ENCODE results near the gene ITSN2. TPM values are rescaled to one million over a fixed set of nuclear protein-coding genes. Genes with fewer than 3 reads are reported as not detected.
A peak's percentile ranks its signal among the peaks of the same experiment; 100 is the strongest.

ITSN2 gene
- total RNA-seq, 2 donors from 2014 or later = 32.9 to 61.0 TPM

GRCh38 chr2:24350826-24351626, 9.3 kb downstream of the ITSN2 start:
- intact Hi-C loops (cut with DNase I) = no loop called here
- H3K4me1 ChIP-seq = peaks cover 56% of the 10 kb centered on the region
- WGBS, 2 donors = 82 to 90% methylated on average over 7 of the region's 7 CpGs
- no peaks in the 10 kb centered on the region for H3K36me3 ChIP-seq (replicated peaks in 1 of 2; ENCODE audit: insufficient read depth in 1 of 2, low read depth in 2 of 2)
- no peak for ATAC-seq
- TF ChIP-seq CTCF (IDR thresholded peaks at IDR 0.05) (no peak), POLR2A (IDR thresholded peaks at IDR 0.05) (no peak)
- no peak overlapping the region for H3K27ac ChIP-seq
- H3K9me3 ChIP-seq = no peaks in the 10 kb centered on the region
- DNase-seq = no peak
- H3K4me3 ChIP-seq = no peak overlapping the region
- H3K27me3 ChIP-seq = no peaks in the 10 kb centered on the region

- DNase-seq (no peak), ATAC-seq (no peak)
- H3K27me3 ChIP-seq = no peaks in the 10 kb centered on the region
- no peak for TF ChIP-seq CTCF (IDR thresholded peaks at IDR 0.05)
- TF ChIP-seq POLR2A (IDR thresholded peaks at IDR 0.05) = no peak
- no peaks in the 10 kb centered on the region for H3K36me3 ChIP-seq (replicated peaks in 1 of 2; ENCODE audit: insufficient read depth in 1 of 2, low read depth in 2 of 2)
- peaks cover 51% of the 10 kb centered on the region for H3K4me1 ChIP-seq
- intact Hi-C loops (cut with DNase I) = no loop called here
- no peak overlapping the region for H3K27ac ChIP-seq
- H3K4me3 ChIP-seq = no peak overlapping the region
- no peaks in the 10 kb centered on the region for H3K9me3 ChIP-seq
Measured at GRCh38 chr2:24349097-24349496, 11.2 kb downstream of the ITSN2 start.

- no peaks in the 10 kb centered on the region for H3K27me3 ChIP-seq
- WGBS, 2 donors = 73 to 84% methylated on average over 4 of the region's 4 CpGs
- no peak overlapping the region for H3K27ac ChIP-seq
- intact Hi-C loops (cut with DNase I) = no loop called here
- TF ChIP-seq POLR2A (IDR thresholded peaks at IDR 0.05) (no peak), CTCF (IDR thresholded peaks at IDR 0.05) (no peak)
- peaks cover 50% of the 10 kb centered on the region for H3K4me1 ChIP-seq
- no peaks in the 10 kb centered on the region for H3K36me3 ChIP-seq (replicated peaks in 1 of 2; ENCODE audit: insufficient read depth in 1 of 2, low read depth in 2 of 2)
- ATAC-seq (no peak), DNase-seq (no peak)
- H3K9me3 ChIP-seq = no peaks in the 10 kb centered on the region
- H3K4me3 ChIP-seq = no peak overlapping the region
Measured at GRCh38 chr2:24345937-24346336, 14.4 kb downstream of the ITSN2 start.

GRCh38 chr2:24343225-24343882, 17.0 kb downstream of the ITSN2 start:
- 86 to 93% methylated on average over 1 of the region's 1 CpG for WGBS, 2 donors
- no peaks in the 10 kb centered on the region for H3K9me3 ChIP-seq
- H3K36me3 ChIP-seq (replicated peaks in 1 of 2; ENCODE audit: insufficient read depth in 1 of 2, low read depth in 2 of 2) = no peaks in the 10 kb centered on the region
- intact Hi-C loops (cut with DNase I) = no loop called here
- no peak for TF ChIP-seq POLR2A (IDR thresholded peaks at IDR 0.05)
- no peak for TF ChIP-seq CTCF (IDR thresholded peaks at IDR 0.05)
- ATAC-seq (no peak), DNase-seq (no peak)
- H3K27me3 ChIP-seq = no peaks in the 10 kb centered on the region
- peaks cover 68% of the 10 kb centered on the region for H3K4me1 ChIP-seq
- H3K27ac ChIP-seq = peak overlapping the region in 1 of 4 donors; percentile 39
- H3K4me3 ChIP-seq = no peak overlapping the region

Data from body of pancreas (tissue), 4 donors.